ENCODE results near the gene WDR6. TPM values are rescaled to one million over a fixed set of nuclear protein-coding genes. Genes with fewer than 3 reads are reported as not detected.

Gene WDR6
- total RNA-seq, 1 experiment from 2014 or later = 174 TPM

DNA sequence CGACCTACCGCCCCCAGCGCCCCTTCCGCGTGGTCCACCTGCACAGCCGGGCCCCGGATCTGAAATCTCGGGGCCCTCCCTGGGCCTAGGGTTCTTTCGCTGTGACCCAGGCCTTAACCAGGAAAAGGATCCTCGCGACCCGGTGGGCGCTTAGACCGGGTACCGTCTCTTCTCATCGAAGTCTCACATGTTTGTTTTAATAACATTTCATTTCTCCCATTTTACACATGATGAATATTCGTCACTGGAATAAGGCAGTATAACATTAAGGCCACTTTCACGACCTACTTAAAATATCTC, 11.5 kb downstream of the WDR6 start:
- ChIA-PET POLR2A (interaction anchor here (2.0 to 5.3 kb wide), 3 partner anchors 10 to 75 kb away, joined by 5 to 41 read pairs (median 39); partner anchors contain the start of genes IMPDH2, QRICH1 and WDR6), RAD21 (ENCODE audit: low non-redundant PET in 1 of 2, low total read pairs in 2 of 2, uncharacterized antibody in 2 of 2, unreplicated experiment in 2 of 2) (no interaction called here), CTCF (interaction anchor here (3.0 to 3.3 kb wide), 2 partner anchors 11 to 30 kb away, joined by 15 to 16 read pairs; partner anchors contain the start of gene WDR6)
- Histone ChIP-seq H3K4me3 (replicated peaks in 1 of 2; ENCODE audit: low read depth in 1 of 2, low read length in 2 of 2) (peak overlapping the region; percentile 61 to 80), H3K36me3 (ENCODE audit: control insufficient read depth in 1 of 2, insufficient read depth in 2 of 2, low read length in 2 of 2) (peaks cover 13 to 33% of the 10 kb centered on the region in 2 experiments; a peak in 3 of 4 replicates), H3K27ac (ENCODE audit: low read depth, low read length) (peak overlapping the region; percentile 99), H3K4me1 (ENCODE audit: control insufficient read depth in 1 of 2, insufficient read depth in 2 of 2, low read length in 2 of 2) (peaks cover 20 to 53% of the 10 kb centered on the region in 2 experiments), H3K9me2 (ENCODE audit: insufficient read depth) (no peaks in the 10 kb centered on the region), H3K4me2 (ENCODE audit: low read length) (peak overlapping the region; percentile 90), H3K9ac (ENCODE audit: low read length) (peak overlapping the region; percentile 99), H3K9me3 (ENCODE audit: control insufficient read depth in 1 of 2, insufficient read depth in 1 of 2, low read depth in 1 of 2, low read length in 2 of 2) (no peaks in the 10 kb centered on the region), H2AFZ (ENCODE audit: low read depth, low read length, poor library complexity, severe bottlenecking) (no peak overlapping the region), H3K27me3 (ENCODE audit: insufficient read depth, low read length) (no peaks in the 10 kb centered on the region), H3K79me2 (ENCODE audit: insufficient read depth, low read length) (peaks cover 47% of the 10 kb centered on the region), H4K20me1 (ENCODE audit: insufficient read depth) (no peaks in the 10 kb centered on the region)
- no TSS peak for BruUV-seq (replicated peaks)
- intact Hi-C loops (cut with micrococcal nuclease) = loop anchor here (1.0 kb wide), 1 partner anchor 11 kb away; the partner anchor contains the start of gene WDR6
- DNase-seq (ENCODE audit: low read depth, low spot score) (no peak), ATAC-seq (no peak)
- peak; percentile 78 for TF ChIP-seq ZFX (IDR thresholded peaks at IDR 0.05)
- TF ChIP-seq SIN3A (IDR thresholded peaks at IDR 0.05; ENCODE audit: low read depth) = no peak
- no peak for TF ChIP-seq EZH2 (IDR thresholded peaks at IDR 0.05)
- peak; percentile 52 for TF ChIP-seq POLR2A (IDR thresholded peaks at IDR 0.05; ENCODE audit: borderline replicate concordance, extremely low read depth, insufficient read depth, insufficient read length)
- TF ChIP-seq RAD21 (IDR thresholded peaks at IDR 0.05; ENCODE audit: low read depth) = no peak
- TF ChIP-seq TCF7L2 (IDR thresholded peaks at IDR 0.05; ENCODE audit: borderline replicate concordance, extremely low read depth, insufficient read depth, insufficient read length) = no peak
- no peak for TF ChIP-seq CBX3 (IDR thresholded peaks at IDR 0.05; ENCODE audit: low read depth)
- TF ChIP-seq, protein P1, sequence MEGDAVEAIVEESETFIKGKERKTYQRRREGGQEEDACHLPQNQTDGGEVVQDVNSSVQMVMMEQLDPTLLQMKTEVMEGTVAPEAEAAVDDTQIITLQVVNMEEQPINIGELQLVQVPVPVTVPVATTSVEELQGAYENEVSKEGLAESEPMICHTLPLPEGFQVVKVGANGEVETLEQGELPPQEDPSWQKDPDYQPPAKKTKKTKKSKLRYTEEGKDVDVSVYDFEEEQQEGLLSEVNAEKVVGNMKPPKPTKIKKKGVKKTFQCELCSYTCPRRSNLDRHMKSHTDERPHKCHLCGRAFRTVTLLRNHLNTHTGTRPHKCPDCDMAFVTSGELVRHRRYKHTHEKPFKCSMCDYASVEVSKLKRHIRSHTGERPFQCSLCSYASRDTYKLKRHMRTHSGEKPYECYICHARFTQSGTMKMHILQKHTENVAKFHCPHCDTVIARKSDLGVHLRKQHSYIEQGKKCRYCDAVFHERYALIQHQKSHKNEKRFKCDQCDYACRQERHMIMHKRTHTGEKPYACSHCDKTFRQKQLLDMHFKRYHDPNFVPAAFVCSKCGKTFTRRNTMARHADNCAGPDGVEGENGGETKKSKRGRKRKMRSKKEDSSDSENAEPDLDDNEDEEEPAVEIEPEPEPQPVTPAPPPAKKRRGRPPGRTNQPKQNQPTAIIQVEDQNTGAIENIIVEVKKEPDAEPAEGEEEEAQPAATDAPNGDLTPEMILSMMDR (IDR thresholded peaks at IDR 0.05 in 2 of 3, conservative IDR thresholded peaks at IDR 0.05 in 1 of 3; ENCODE audit: borderline replicate concordance in 1 of 3, insufficient read depth in 1 of 3, low read depth in 2 of 3, low read length in 2 of 3) = no peak
